ENCODE results near the gene SORBS1. TPM values are rescaled to one million over a fixed set of nuclear protein-coding genes. Genes with fewer than 3 reads are reported as not detected.

Gene SORBS1
- total and polyA plus RNA-seq, 4 experiments from 2014 or later = 0.67 to 0.93 (median 0.75) TPM; not detected in 1

- Histone ChIP-seq H3K27me3 (ENCODE audit: insufficient read depth, low read length) (no peaks in the 10 kb centered on the region), H3K4me3 (ENCODE audit: low read length in 2 of 2) (no peak overlapping the region), H3K27ac (ENCODE audit: low read depth, low read length) (no peak overlapping the region), H3K36me3 (ENCODE audit: insufficient read depth, low read length) (no peaks in the 10 kb centered on the region), H3K4me1 (ENCODE audit: insufficient read depth, low read length) (no peaks in the 10 kb centered on the region), H3K9me3 (ENCODE audit: control insufficient read depth in 1 of 2, low read length in 2 of 2) (no peaks in the 10 kb centered on the region)
- Mint-ChIP-seq H3K27ac (no peak overlapping the region), H3K4me3 (no peak overlapping the region), H3K9me3 (peaks cover 0 to 4% (median 0%) of the 10 kb centered on the region in 8 donors), H3K27me3 (peaks cover 6 to 8% of the 10 kb centered on the region in 2 donors), H3K36me3 (no peaks in the 10 kb centered on the region), H3K4me1 (no peaks in the 10 kb centered on the region)
- ChIA-PET POLR2A (ENCODE audit: partially characterized antibody) (no interaction called here), CTCF (ENCODE audit: partially characterized antibody) (interaction anchor here (0.9 kb wide), 1 partner anchor 11 kb away, joined by 3 read pairs; no protein-coding TSS in a partner anchor)
- intact Hi-C loops (cut with micrococcal nuclease) = no loop called here
- DNase-seq = no peak
Measured at GRCh38 chr10:95278061-95278988, 282.8 kb downstream of the SORBS1 start.

GRCh38 chr10:95277614-95278013, 283.6 kb downstream of the SORBS1 start:
- intact Hi-C loops (cut with micrococcal nuclease) = no loop called here
- Mint-ChIP-seq H3K36me3 (no peaks in the 10 kb centered on the region), H3K4me1 (no peaks in the 10 kb centered on the region), H3K9me3 (peaks cover 0 to 4% (median 0%) of the 10 kb centered on the region in 8 donors), H3K27me3 (peaks cover 6 to 8% of the 10 kb centered on the region in 2 donors), H3K27ac (no peak overlapping the region), H3K4me3 (no peak overlapping the region)
- H3K9me3 ChIP-seq (ENCODE audit: control insufficient read depth in 1 of 2, low read length in 2 of 2) = no peaks in the 10 kb centered on the region
- no peak overlapping the region for H3K4me3 ChIP-seq (ENCODE audit: low read length in 2 of 2)
- no peak overlapping the region for H3K27ac ChIP-seq (ENCODE audit: low read depth, low read length)
- no peak for DNase-seq
- ChIA-PET POLR2A (ENCODE audit: partially characterized antibody) (no interaction called here), CTCF (ENCODE audit: partially characterized antibody) (no interaction called here)
- H3K36me3 ChIP-seq (ENCODE audit: insufficient read depth, low read length) = no peaks in the 10 kb centered on the region
- H3K4me1 ChIP-seq (ENCODE audit: insufficient read depth, low read length) = no peaks in the 10 kb centered on the region
- no peaks in the 10 kb centered on the region for H3K27me3 ChIP-seq (ENCODE audit: insufficient read depth, low read length)

- Histone ChIP-seq H3K36me3 (ENCODE audit: insufficient read depth, low read length) (no peaks in the 10 kb centered on the region), H3K27me3 (ENCODE audit: insufficient read depth, low read length) (no peaks in the 10 kb centered on the region), H3K4me3 (ENCODE audit: low read length in 2 of 2) (no peak overlapping the region), H3K27ac (ENCODE audit: low read depth, low read length) (no peak overlapping the region), H3K9me3 (ENCODE audit: control insufficient read depth in 1 of 2, low read length in 2 of 2) (no peaks in the 10 kb centered on the region), H3K4me1 (ENCODE audit: insufficient read depth, low read length) (no peaks in the 10 kb centered on the region)
- H3K27me3 Mint-ChIP-seq = peaks cover 6 to 8% of the 10 kb centered on the region in 2 donors
- no peaks in the 10 kb centered on the region for H3K36me3 Mint-ChIP-seq
- ChIA-PET CTCF (ENCODE audit: partially characterized antibody) (interaction anchor here (0.7 kb wide), 1 partner anchor 1314 kb away, joined by 3 read pairs; no protein-coding TSS in a partner anchor), POLR2A (ENCODE audit: partially characterized antibody) (no interaction called here)
- H3K4me3 Mint-ChIP-seq = no peak overlapping the region
- H3K4me1 Mint-ChIP-seq = no peaks in the 10 kb centered on the region
- intact Hi-C loops (cut with micrococcal nuclease) = no loop called here
- H3K9me3 Mint-ChIP-seq = peaks cover 0 to 4% (median 0%) of the 10 kb centered on the region in 8 donors
- H3K27ac Mint-ChIP-seq = peak overlapping the region in 1 of 7 donors; percentile 15
- no peak for DNase-seq
Measured at GRCh38 chr10:95277201-95277570, 284.0 kb downstream of the SORBS1 start.

GRCh38 chr10:95276367-95277200, 284.6 kb downstream of the SORBS1 start:
- no peak for DNase-seq
- H3K27ac Mint-ChIP-seq = no peak overlapping the region
- no peaks in the 10 kb centered on the region for H3K4me1 Mint-ChIP-seq
- no peaks in the 10 kb centered on the region for H3K36me3 Mint-ChIP-seq
- H3K27me3 ChIP-seq (ENCODE audit: insufficient read depth, low read length) = no peaks in the 10 kb centered on the region
- POLR2A ChIA-PET (ENCODE audit: partially characterized antibody) = no interaction called here
- intact Hi-C loops (cut with micrococcal nuclease) = no loop called here
- peaks cover 0 to 4% (median 0%) of the 10 kb centered on the region in 8 donors for H3K9me3 Mint-ChIP-seq
- H3K4me3 Mint-ChIP-seq = no peak overlapping the region
- peaks cover 6 to 8% of the 10 kb centered on the region in 2 donors for H3K27me3 Mint-ChIP-seq
- CTCF ChIA-PET (ENCODE audit: partially characterized antibody) = interaction anchor here (0.7 kb wide), 3 partner anchors 11 to 1315 kb away, joined by 3 to 7 read pairs (median 4); no protein-coding TSS in a partner anchor
- no peak overlapping the region for H3K4me3 ChIP-seq (ENCODE audit: low read length in 2 of 2)
- no peak overlapping the region for H3K27ac ChIP-seq (ENCODE audit: low read depth, low read length)
- H3K4me1 ChIP-seq (ENCODE audit: insufficient read depth, low read length) = no peaks in the 10 kb centered on the region
- H3K36me3 ChIP-seq (ENCODE audit: insufficient read depth, low read length) = no peaks in the 10 kb centered on the region
- no peaks in the 10 kb centered on the region for H3K9me3 ChIP-seq (ENCODE audit: control insufficient read depth in 1 of 2, low read length in 2 of 2)

- no peak for DNase-seq
- Mint-ChIP-seq H3K27ac (no peak overlapping the region), H3K36me3 (no peaks in the 10 kb centered on the region), H3K27me3 (peaks cover 3 to 8% of the 10 kb centered on the region in 2 donors), H3K4me3 (no peak overlapping the region), H3K9me3 (peaks cover 0 to 4% (median 0%) of the 10 kb centered on the region in 8 donors), H3K4me1 (no peaks in the 10 kb centered on the region)
- Histone ChIP-seq H3K4me3 (ENCODE audit: low read length in 2 of 2) (no peak overlapping the region), H3K27me3 (ENCODE audit: insufficient read depth, low read length) (no peaks in the 10 kb centered on the region), H3K9me3 (ENCODE audit: control insufficient read depth in 1 of 2, low read length in 2 of 2) (no peaks in the 10 kb centered on the region), H3K36me3 (ENCODE audit: insufficient read depth, low read length) (no peaks in the 10 kb centered on the region), H3K27ac (ENCODE audit: low read depth, low read length) (no peak overlapping the region), H3K4me1 (ENCODE audit: insufficient read depth, low read length) (no peaks in the 10 kb centered on the region)
- ChIA-PET POLR2A (ENCODE audit: partially characterized antibody) (no interaction called here), CTCF (ENCODE audit: partially characterized antibody) (interaction anchor here (0.7 kb wide), 1 partner anchor 12 kb away, joined by 7 read pairs; no protein-coding TSS in a partner anchor)
- intact Hi-C loops (cut with micrococcal nuclease) = no loop called here
Measured at GRCh38 chr10:95275726-95276366, 285.3 kb downstream of the SORBS1 start.

- no peak for DNase-seq
- CTCF ChIA-PET (ENCODE audit: partially characterized antibody) = no interaction called here
Measured at GRCh38 chr10:95273393-95274312, 287.5 kb downstream of the SORBS1 start.

More at GRCh38 chr10:95273393-95274312, 287.5 kb downstream of the SORBS1 start:
- Mint-ChIP-seq H3K27me3 (peaks cover 3 to 8% of the 10 kb centered on the region in 2 donors), H3K9me3 (peaks cover 0 to 4% (median 0%) of the 10 kb centered on the region in 8 donors), H3K27ac (no peak overlapping the region), H3K4me3 (no peak overlapping the region), H3K4me1 (no peaks in the 10 kb centered on the region), H3K36me3 (no peaks in the 10 kb centered on the region)
- Histone ChIP-seq H3K36me3 (ENCODE audit: insufficient read depth, low read length) (no peaks in the 10 kb centered on the region), H3K27ac (ENCODE audit: low read depth, low read length) (no peak overlapping the region), H3K9me3 (ENCODE audit: control insufficient read depth in 1 of 2, low read length in 2 of 2) (no peaks in the 10 kb centered on the region), H3K4me3 (ENCODE audit: low read length in 2 of 2) (no peak overlapping the region), H3K27me3 (ENCODE audit: insufficient read depth, low read length) (no peaks in the 10 kb centered on the region), H3K4me1 (ENCODE audit: insufficient read depth, low read length) (no peaks in the 10 kb centered on the region)
- POLR2A ChIA-PET (ENCODE audit: partially characterized antibody) = no interaction called here
- intact Hi-C loops (cut with micrococcal nuclease) = no loop called here

Measured in CD4-positive, alpha-beta memory T cell (primary cell).